MCF 10A (cell line): ENCODE measurements around the gene UMAD1. TPM values are rescaled to one million over a fixed set of nuclear protein-coding genes. Genes with fewer than 3 reads are reported as not detected.

Experiments used
- BruUV-seq: library from RNA; stranded (reverse); fragments of 400-500 nt; replicated peaks from 2 replicates; lab custom pipeline; 2021; lab: Mats Ljungman, UMichigan
- CTCF ChIA-PET: fragments of 300-600 bp; sonication (Branson Sonifier 250); formaldehyde crosslinking; extraction: SDS; loops from one replicate; lab custom pipeline; 2021; ENCODE audit warnings: antibody characterized with exemption, inconsistent platforms; lab: Yijun Ruan, JAX
- POLR2A ChIA-PET: fragments of 300-600, 350-650 bp; sonication (Branson Sonifier 250); formaldehyde crosslinking; extraction: SDS; loops from one replicate; lab custom pipeline; 2020; ENCODE audit warnings: antibody characterized with exemption, inconsistent platforms; lab: Yijun Ruan, JAX
- DNase-seq: peaks from one replicate; pipeline ENCODE4 v3.0.0-alpha.2; 2018; ENCODE audit not compliant: unreplicated experiment
- H3K27ac Mint-ChIP-seq: one replicate; pipeline ENCODE4 v1.8.0; 2022; ENCODE audit warnings: mild to moderate bottlenecking, low read depth, mixed read lengths; ENCODE audit not compliant: unreplicated experiment
- H3K27me3 Mint-ChIP-seq: one replicate; pipeline ENCODE4 v1.8.0; 2022; ENCODE audit warnings: mixed read lengths; ENCODE audit not compliant: insufficient read depth, unreplicated experiment
- H3K36me3 Mint-ChIP-seq: one replicate; pipeline ENCODE4 v1.8.0; 2022; ENCODE audit warnings: mild to moderate bottlenecking, moderate library complexity, mixed read lengths; ENCODE audit not compliant: insufficient read depth, unreplicated experiment
- H3K4me1 Mint-ChIP-seq: one replicate; pipeline ENCODE4 v1.8.0; 2022; ENCODE audit warnings: mixed read lengths; ENCODE audit not compliant: insufficient read depth, unreplicated experiment
- H3K4me3 Mint-ChIP-seq: one replicate; pipeline ENCODE4 v1.8.0; 2022; ENCODE audit warnings: mild to moderate bottlenecking, moderate library complexity, mixed read lengths; ENCODE audit not compliant: unreplicated experiment
- H3K9me3 Mint-ChIP-seq: one replicate; pipeline ENCODE4 v1.8.0; 2022; ENCODE audit warnings: mixed read lengths; ENCODE audit not compliant: unreplicated experiment
- CTCF ChIP-seq: fragments of 200-600 bp; IDR thresholded peaks from one replicate; pipeline ENCODE4 v1.8.0; 2022; ENCODE audit warnings: antibody characterized with exemption, mild to moderate bottlenecking; ENCODE audit not compliant: unreplicated experiment
- intact Hi-C: fragments of 100-400 bp; cut with micrococcal nuclease; formaldehyde crosslinking; loops from 2 replicates; pipeline ENCODE4 v1.14.1; 2022
- total RNA-seq: library from RNA; stranded (reverse); gene quantifications from 2 replicates; pipeline ENCODE4 v1.2.3, GENCODE V29; 2022

UMAD1 gene
- total RNA-seq, 1 experiment from 2014 or later, result 7.1 TPM

DNA sequence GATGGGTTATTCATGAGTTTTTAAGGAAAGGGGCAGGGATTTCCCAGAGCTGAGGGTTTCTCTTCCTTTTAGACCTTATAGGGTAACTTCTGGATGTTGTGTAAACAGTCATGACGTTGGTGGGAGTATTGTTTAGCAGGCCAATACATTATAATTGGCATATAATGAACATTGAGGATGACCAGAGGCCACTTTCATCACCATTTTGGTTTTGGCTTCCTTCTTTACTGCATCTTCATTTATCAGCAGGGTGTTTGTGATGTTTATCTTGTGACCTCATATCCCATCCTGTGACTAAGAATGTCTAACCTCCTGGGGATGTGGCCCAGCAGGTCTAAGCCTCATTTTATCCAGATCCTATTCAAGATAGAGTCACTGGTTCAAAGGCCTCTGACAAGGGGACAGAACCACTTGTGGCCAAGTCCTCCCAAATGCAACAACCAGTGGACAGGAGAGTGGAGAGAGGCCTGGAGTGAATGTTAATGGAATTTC lies 155.1 kb downstream of the UMAD1 start:
- ChIA-PET POLR2A (no interaction called here), CTCF (no interaction called here)
- Mint-ChIP-seq H3K9me3 (no peaks in the 10 kb centered on the region), H3K36me3 (peaks cover 6% of the 10 kb centered on the region), H3K4me1 (peaks cover 6% of the 10 kb centered on the region), H3K4me3 (no peak overlapping the region), H3K27ac (no peak overlapping the region), H3K27me3 (no peaks in the 10 kb centered on the region)
- TF ChIP-seq CTCF, result no peak
- peak; percentile 12 for DNase-seq
- intact Hi-C loops, result no loop called here
- no TSS peak for BruUV-seq

DNA sequence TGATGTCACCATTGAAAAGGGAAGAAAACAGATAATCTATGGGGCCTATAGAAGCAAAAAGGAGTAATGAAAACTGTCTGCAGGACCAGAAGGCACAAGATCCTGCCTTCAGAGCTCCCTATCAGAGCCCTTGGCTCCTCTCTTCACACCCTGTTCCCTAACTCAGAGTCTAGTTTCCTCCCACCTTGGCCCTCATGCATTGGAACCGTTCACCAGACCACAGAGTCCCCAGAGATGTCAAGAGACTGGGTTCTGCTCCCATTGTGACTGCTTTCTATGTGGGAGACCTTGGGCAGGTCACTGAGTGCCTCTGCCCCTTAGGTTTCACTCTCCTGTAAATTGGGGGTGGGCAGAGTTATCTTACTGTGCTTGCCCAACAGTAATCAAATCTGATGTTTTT lies 158.0 kb downstream of the UMAD1 start:
- peak overlapping the region; percentile 39 for H3K27ac Mint-ChIP-seq
- no peak overlapping the region for H3K4me3 Mint-ChIP-seq
- H3K9me3 Mint-ChIP-seq, result no peaks in the 10 kb centered on the region
- intact Hi-C loops, result no loop called here
- BruUV-seq, result no TSS peak
- DNase-seq, result no peak
- no peak for TF ChIP-seq CTCF
- H3K36me3 Mint-ChIP-seq, result peaks cover 6% of the 10 kb centered on the region
- ChIA-PET POLR2A (interaction anchor here (1.3 kb wide), 1 partner anchor 27 kb away, joined by 3 read pairs; no protein-coding TSS in a partner anchor), CTCF (no interaction called here)
- H3K27me3 Mint-ChIP-seq, result no peaks in the 10 kb centered on the region
- peaks cover 6% of the 10 kb centered on the region for H3K4me1 Mint-ChIP-seq

DNA sequence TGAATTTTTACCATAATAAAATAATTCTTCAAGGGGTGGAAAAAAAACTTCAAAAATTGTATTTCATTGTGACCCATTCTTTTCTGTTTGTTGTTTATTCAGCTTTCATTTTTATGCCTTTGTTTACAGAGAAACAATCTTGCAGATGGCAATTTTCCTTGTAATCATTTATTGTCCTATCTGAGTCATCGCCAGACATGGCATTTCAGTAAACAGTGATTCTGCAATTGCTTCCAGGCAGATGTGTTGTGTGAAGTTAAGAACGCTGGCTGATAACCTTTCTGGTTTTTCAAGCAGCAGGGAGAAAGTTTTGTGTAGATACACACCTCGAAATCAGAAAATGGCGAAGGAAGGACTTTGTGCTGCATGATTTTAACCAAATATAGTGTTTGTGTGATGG lies 158.6 kb downstream of the UMAD1 start:
- intact Hi-C loops, result no loop called here
- Mint-ChIP-seq H3K27me3 (no peaks in the 10 kb centered on the region), H3K27ac (no peak overlapping the region), H3K4me3 (no peak overlapping the region), H3K9me3 (no peaks in the 10 kb centered on the region), H3K36me3 (peaks cover 6% of the 10 kb centered on the region), H3K4me1 (peaks cover 6% of the 10 kb centered on the region)
- no TSS peak for BruUV-seq
- POLR2A ChIA-PET, result interaction anchor here (0.7 to 1.4 kb wide), 3 partner anchors 27 to 171 kb away, joined by 3 to 5 read pairs (median 3); no protein-coding TSS in a partner anchor
- DNase-seq, result peak; percentile 38
- TF ChIP-seq CTCF, result no peak
- CTCF ChIA-PET, result interaction anchor here (0.8 kb wide), 1 partner anchor 23 kb away, joined by 4 read pairs; no protein-coding TSS in a partner anchor

GRCh38 chr7:7802531-7802930 lies 162.0 kb downstream of the UMAD1 start:
- Mint-ChIP-seq H3K27ac (no peak overlapping the region), H3K4me3 (no peak overlapping the region), H3K4me1 (peaks cover 6% of the 10 kb centered on the region), H3K9me3 (no peaks in the 10 kb centered on the region), H3K27me3 (no peaks in the 10 kb centered on the region), H3K36me3 (peaks cover 3% of the 10 kb centered on the region)
- intact Hi-C loops, result no loop called here
- no peak for TF ChIP-seq CTCF
- ChIA-PET CTCF (no interaction called here), POLR2A (interaction anchor here (0.7 kb wide), 1 partner anchor 102 kb away, joined by 3 read pairs; no protein-coding TSS in a partner anchor)
- no peak for DNase-seq
- BruUV-seq, result no TSS peak
